Aorta (tissue), 4 donors: Measurements from ENCODE around the gene STAP1. TPM values are rescaled to one million over a fixed set of nuclear protein-coding genes. Genes with fewer than 3 reads are reported as not detected.

Experiments
- polyA plus RNA-seq, 2 donors: library from polyadenylated mRNA; stranded (reverse); fragments of 200-250 nt; gene quantifications; one replicate each; pipeline ENCODE4 v1.2.3, GENCODE V29; 2013
- total RNA-seq, 2 donors: library from RNA; stranded (reverse); fragmentation: NEBNext Ultra II Directional; extraction: Animal tissue kit (Norgen Biotek cat#: 25700); gene quantifications; one replicate each; pipeline ENCODE4 v1.2.1, GENCODE V29; 2021
- donor health status: healthy with polysubstance abuse.
- donor health status: Bipolar disorder and iron deficiency.
- donor health status: DM: no; HTN: no; CAD: no.
- donor health status: DM: yes; HTN: yes; CAD: no.

Gene STAP1
- total and polyA plus RNA-seq, 4 donors, result 0.33 to 0.88 TPM; not detected in 2

Other genes starting within 250 kb of the STAP1 start
- gene CENPC, start 13.2 kb upstream of the STAP1 start, total RNA-seq, result 10 to 100 TPM; 21.7 to 41.6 TPM
- gene CENPC, start 13.2 kb upstream of the STAP1 start, polyA plus RNA-seq, result 10 to 100 TPM in 1 of 2 donors, 1 to 10 TPM in 1; 3.0 to 10.3 TPM
- gene UBA6, start 142.4 kb downstream of the STAP1 start, total RNA-seq, result 10 to 100 TPM; 43.4 to 63.2 TPM
- 10 to 100 TPM in 1 of 2 donors, 1 to 10 TPM in 1; 9.4 to 11.2 TPM for gene UBA6, start 142.4 kb downstream of the STAP1 start, polyA plus RNA-seq
- not detected for gene GNRHR, start 195.7 kb downstream of the STAP1 start, total RNA-seq
- not detected for gene GNRHR, start 195.7 kb downstream of the STAP1 start, polyA plus RNA-seq